ENCODE data around the gene BTG2. TPM values are rescaled to one million over a fixed set of nuclear protein-coding genes. Genes with fewer than 3 reads are reported as not detected.

BTG2 gene
- total and polyA plus RNA-seq, 2 experiments from 2014 or later = 197 to 274 TPM

- WGBS (ENCODE audit: low lambda C conversion rate, missing lambda C conversion rate) = under 1% methylated on average over 22 of the region's 22 CpGs
- H3K36me3 ChIP-seq (replicated peaks; ENCODE audit: insufficient read depth, low read depth) = no peaks in the 10 kb centered on the region
- peaks cover 42% of the 10 kb centered on the region for H3K79me2 ChIP-seq
- peak overlapping the region; percentile 99 for H3K4me3 ChIP-seq
- H3K9me2 ChIP-seq (replicated peaks; ENCODE audit: insufficient read depth) = no peaks in the 10 kb centered on the region
- no peaks in the 10 kb centered on the region for H3K27me3 ChIP-seq
- H3K27ac ChIP-seq = peak overlapping the region; percentile 96
- H3K4me2 ChIP-seq = peak overlapping the region; percentile 81
- peak; percentile 78 for DNase-seq (ENCODE audit: low spot score)
- no peak overlapping the region for H2AFZ ChIP-seq
- no peaks in the 10 kb centered on the region for H3K9me3 ChIP-seq (ENCODE audit: low read depth)
- H4K20me1 ChIP-seq (ENCODE audit: insufficient read depth, poor library complexity, severe bottlenecking) = peaks cover 39% of the 10 kb centered on the region
- peak; percentile 19 for TF ChIP-seq EZH2phosphoT487 (IDR thresholded peaks at IDR 0.05; ENCODE audit: low read depth, severe bottlenecking, unreplicated experiment)
- TF ChIP-seq EZH2 (IDR thresholded peaks at IDR 0.05; ENCODE audit: borderline replicate concordance) = no peak
- TF ChIP-seq CTCF (IDR thresholded peaks at IDR 0.05; ENCODE audit: poor library complexity) = no peak
- peaks cover 31% of the 10 kb centered on the region for H3K4me1 ChIP-seq (ENCODE audit: insufficient read depth)
Observed at GRCh38 chr1:203306089-203306964, 1.0 kb downstream of the BTG2 start.

GRCh38 chr1:203306965-203307541 lies 1.7 kb downstream of the BTG2 start:
- Histone ChIP-seq H3K27me3 (no peaks in the 10 kb centered on the region), H3K9me2 (replicated peaks; ENCODE audit: insufficient read depth) (no peaks in the 10 kb centered on the region), H3K4me3 (peak overlapping the region; percentile 99), H3K4me1 (ENCODE audit: insufficient read depth) (peaks cover 31% of the 10 kb centered on the region), H2AFZ (no peak overlapping the region), H3K9me3 (ENCODE audit: low read depth) (no peaks in the 10 kb centered on the region), H3K4me2 (peak overlapping the region; percentile 81), H4K20me1 (ENCODE audit: insufficient read depth, poor library complexity, severe bottlenecking) (peaks cover 39% of the 10 kb centered on the region), H3K79me2 (peaks cover 42% of the 10 kb centered on the region), H3K36me3 (replicated peaks; ENCODE audit: insufficient read depth, low read depth) (no peaks in the 10 kb centered on the region), H3K27ac (peak overlapping the region; percentile 96)
- TF ChIP-seq EZH2 (IDR thresholded peaks at IDR 0.05; ENCODE audit: borderline replicate concordance) (no peak), CTCF (IDR thresholded peaks at IDR 0.05; ENCODE audit: poor library complexity) (no peak), EZH2phosphoT487 (IDR thresholded peaks at IDR 0.05; ENCODE audit: low read depth, severe bottlenecking, unreplicated experiment) (no peak)
- WGBS (ENCODE audit: low lambda C conversion rate, missing lambda C conversion rate) = 54% methylated on average over 21 of the region's 21 CpGs
- DNase-seq (ENCODE audit: low spot score) = peak; percentile 36

GRCh38 chr1:203307641-203308126 lies 2.4 kb downstream of the BTG2 start:
- peaks cover 39% of the 10 kb centered on the region for H4K20me1 ChIP-seq (ENCODE audit: insufficient read depth, poor library complexity, severe bottlenecking)
- no peak overlapping the region for H2AFZ ChIP-seq
- H3K4me2 ChIP-seq = peak overlapping the region; percentile 81
- TF ChIP-seq CTCF (IDR thresholded peaks at IDR 0.05; ENCODE audit: poor library complexity) = no peak
- TF ChIP-seq EZH2phosphoT487 (IDR thresholded peaks at IDR 0.05; ENCODE audit: low read depth, severe bottlenecking, unreplicated experiment) = no peak
- TF ChIP-seq EZH2 (IDR thresholded peaks at IDR 0.05; ENCODE audit: borderline replicate concordance) = no peak
- H3K4me3 ChIP-seq = peak overlapping the region; percentile 99
- H3K4me1 ChIP-seq (ENCODE audit: insufficient read depth) = peaks cover 31% of the 10 kb centered on the region
- H3K27ac ChIP-seq = peak overlapping the region; percentile 96
- no peaks in the 10 kb centered on the region for H3K27me3 ChIP-seq
- WGBS (ENCODE audit: low lambda C conversion rate, missing lambda C conversion rate) = 58% methylated on average over 3 of the region's 3 CpGs
- H3K36me3 ChIP-seq (replicated peaks; ENCODE audit: insufficient read depth, low read depth) = no peaks in the 10 kb centered on the region
- H3K9me2 ChIP-seq (replicated peaks; ENCODE audit: insufficient read depth) = no peaks in the 10 kb centered on the region
- H3K79me2 ChIP-seq = peaks cover 42% of the 10 kb centered on the region
- DNase-seq (ENCODE audit: low spot score) = no peak
- no peaks in the 10 kb centered on the region for H3K9me3 ChIP-seq (ENCODE audit: low read depth)
